H1 (cell line): ENCODE data around the gene ARTN. TPM values are rescaled to one million over a fixed set of nuclear protein-coding genes. Genes with fewer than 3 reads are reported as not detected.

Experiments
- CTCF ChIA-PET: fragments of 300-600 bp; sonication (Branson Sonifier 250); formaldehyde crosslinking; loops from one replicate; lab custom pipeline; 2021; ENCODE audit not compliant: partially characterized antibody; lab: Charles Lee
- POLR2A ChIA-PET: fragments of 300-600 bp; sonication (Branson Sonifier 250); formaldehyde crosslinking; loops from one replicate; lab custom pipeline; 2021; ENCODE audit warnings: inconsistent platforms; ENCODE audit not compliant: partially characterized antibody; lab: Charles Lee
- DNase-seq, 2 experiments: peaks; one replicate each; pipeline versions ENCODE4 v3.0.0 to v3.0.0-alpha.2; 2010 to 2022; ENCODE audit warnings: low spot score in 2 of 2, low read depth in 1 of 2, mixed read lengths in 1 of 2
- FAIRE-seq: peaks from 2 replicates; lab custom pipeline; 2011; peaks lifted over from hg19 to GRCh38; lab: Jason Lieb, UNC
- H2AFZ ChIP-seq: 2 replicates; pipeline ENCODE4 v1.8.1; 2012; ENCODE audit warnings: low read length, inconsistent platforms
- H2AK5ac ChIP-seq: 2 replicates; pipeline ENCODE4 v1.6.1; 2013; ENCODE audit warnings: low read depth, low read length
- H2BK120ac ChIP-seq: replicated peaks from 2 replicates; pipeline ENCODE3; 2013; ENCODE audit warnings: low read depth, low read length, inconsistent platforms
- H2BK12ac ChIP-seq: 2 replicates; pipeline ENCODE4 v1.6.1; 2013; ENCODE audit warnings: low read depth, low read length
- H2BK15ac ChIP-seq: 2 replicates; pipeline ENCODE4 v1.6.1; 2013; ENCODE audit warnings: low read length
- H2BK20ac ChIP-seq: 2 replicates; pipeline ENCODE4 v1.6.1; 2013; ENCODE audit warnings: low read length
- H2BK5ac ChIP-seq: 2 replicates; pipeline ENCODE4 v1.6.1; 2013; ENCODE audit warnings: low read depth, low read length
- H3K14ac ChIP-seq: 2 replicates; pipeline ENCODE4 v1.6.1; 2013; ENCODE audit warnings: inconsistent platforms; ENCODE audit not compliant: insufficient read length
- H3K18ac ChIP-seq: 2 replicates; pipeline ENCODE4 v1.6.1; 2013; ENCODE audit warnings: low read length; ENCODE audit errors: extremely low read depth
- H3K23ac ChIP-seq: 2 replicates; pipeline ENCODE4 v1.6.1; 2013; ENCODE audit warnings: inconsistent platforms; ENCODE audit not compliant: insufficient read length
- H3K23me2 ChIP-seq: 2 replicates; pipeline ENCODE4 v1.6.1; 2013; ENCODE audit warnings: low read depth, low read length
- H3K27ac ChIP-seq: 2 replicates; pipeline ENCODE4 v1.6.1; 2011; ENCODE audit warnings: low read depth, low read length, inconsistent platforms
- H3K27me3 ChIP-seq, 4 experiments: replicated peaks in 1 of 4; 1 replicate in 1 of 4; 2 replicates in 3 of 4; pipeline versions ENCODE4 v1.6.1 to v1.8.1; 2011 to 2013; ENCODE audit warnings: low read length in 3 of 4, mild to moderate bottlenecking in 3 of 4, inconsistent platforms in 2 of 4, mixed read lengths in 2 of 4, moderate library complexity in 1 of 4; ENCODE audit not compliant: control insufficient read depth in 3 of 4, insufficient read depth in 3 of 4; ENCODE audit errors: extremely low read depth in 1 of 4
- H3K36me3 ChIP-seq, 4 experiments: 2 replicates each; pipeline versions ENCODE4 v1.6.1 to v1.8.1; 2011 to 2013; ENCODE audit warnings: mild to moderate bottlenecking in 4 of 4, low read length in 3 of 4, moderate library complexity in 2 of 4, control low read depth in 1 of 4, inconsistent platforms in 1 of 4; ENCODE audit not compliant: insufficient read depth in 4 of 4, control insufficient read depth in 2 of 4
- H3K4ac ChIP-seq: replicated peaks from 2 replicates; pipeline ENCODE3; 2013; ENCODE audit warnings: low read length, low read depth, mixed read lengths, inconsistent platforms; ENCODE audit not compliant: insufficient read length
- H3K4me1 ChIP-seq, 4 experiments: replicated peaks in 1 of 4; 1 replicate in 1 of 4; 2 replicates in 3 of 4; pipeline versions ENCODE4 v1.6.1 to v1.8.1; 2011 to 2013; ENCODE audit warnings: low read length in 3 of 4, inconsistent platforms in 2 of 4, mixed read lengths in 1 of 4; ENCODE audit not compliant: insufficient read depth in 4 of 4, control insufficient read depth in 3 of 4
- H3K4me2 ChIP-seq, 2 experiments: 2 replicates each; pipeline versions ENCODE4 v1.6.1 to v1.8.1; 2011 to 2013; ENCODE audit warnings: low read depth in 2 of 2, low read length in 2 of 2, control low read depth in 1 of 2, inconsistent platforms in 1 of 2, mild to moderate bottlenecking in 1 of 2; ENCODE audit not compliant: insufficient read depth in 1 of 2
- H3K4me3 ChIP-seq, 4 experiments: fragments of 200-600, 300-600 bp in 1 of 4; sonication (generic), shearing (Covaris generic), sonication (Bioruptor Twin) in 1 of 4; 2 replicates each; pipeline versions ENCODE4 v1.5.1 to v1.8.1; 2011 to 2016; ENCODE audit warnings: low read length in 4 of 4, low read depth in 3 of 4, control low read depth in 2 of 4, inconsistent platforms in 2 of 4, mild to moderate bottlenecking in 2 of 4, mixed read lengths in 1 of 4, moderate library complexity in 1 of 4; ENCODE audit not compliant: insufficient read depth in 2 of 4; ENCODE audit errors: extremely low read depth in 1 of 4
- H3K56ac ChIP-seq: replicated peaks from 2 replicates; pipeline ENCODE3; 2013; ENCODE audit warnings: low read depth, mild to moderate bottlenecking, mixed read lengths, low read length, inconsistent platforms; ENCODE audit not compliant: insufficient read length
- H3K79me1 ChIP-seq: 2 replicates; pipeline ENCODE4 v1.6.1; 2013; ENCODE audit warnings: low read depth, low read length, control low read depth
- H3K79me2 ChIP-seq, 2 experiments: 2 replicates each; pipeline versions ENCODE4 v1.6.1 to v1.8.1; 2012 to 2013; ENCODE audit warnings: low read length in 2 of 2, mild to moderate bottlenecking in 2 of 2, inconsistent platforms in 1 of 2; ENCODE audit not compliant: insufficient read depth in 2 of 2, control insufficient read depth in 1 of 2
- H3K9ac ChIP-seq, 4 experiments: replicated peaks in 1 of 4; 1 replicate in 1 of 4; 2 replicates in 3 of 4; pipeline versions ENCODE4 v1.6.1 to v1.8.1; 2011 to 2013; ENCODE audit warnings: low read depth in 3 of 4, low read length in 3 of 4, control low read depth in 2 of 4, mild to moderate bottlenecking in 2 of 4, moderate library complexity in 2 of 4, inconsistent platforms in 1 of 4; ENCODE audit errors: extremely low read depth in 1 of 4
- H3K9me3 ChIP-seq, 2 experiments: 2 replicates each; pipeline versions ENCODE4 v1.6.1 to v1.8.1; 2012 to 2013; ENCODE audit warnings: mild to moderate bottlenecking in 2 of 2, moderate library complexity in 2 of 2, control low read depth in 1 of 2, inconsistent platforms in 1 of 2, low read depth in 1 of 2, low read length in 1 of 2, mixed read lengths in 1 of 2; ENCODE audit not compliant: insufficient read depth in 2 of 2
- H4K20me1 ChIP-seq, 2 experiments: replicated peaks in 1 of 2; 2 replicates each; pipeline versions ENCODE3 to v1.8.1; 2011 to 2013; ENCODE audit warnings: inconsistent platforms in 2 of 2, low read length in 2 of 2, mild to moderate bottlenecking in 1 of 2; ENCODE audit not compliant: insufficient read depth in 2 of 2, control insufficient read depth in 1 of 2
- H4K5ac ChIP-seq: 2 replicates; pipeline ENCODE4 v1.6.1; 2013; ENCODE audit warnings: low read length, low read depth, mixed read lengths, inconsistent platforms; ENCODE audit not compliant: insufficient read length
- H4K8ac ChIP-seq: 2 replicates; pipeline ENCODE4 v1.8.0; 2013; ENCODE audit warnings: mild to moderate bottlenecking, moderate library complexity, low read length, inconsistent platforms; ENCODE audit not compliant: insufficient read depth; ENCODE audit errors: extremely low read depth
- H4K91ac ChIP-seq: replicated peaks from 2 replicates; pipeline ENCODE3; 2013; ENCODE audit warnings: low read length, mixed read lengths, inconsistent platforms; ENCODE audit not compliant: insufficient read length
- BACH1 ChIP-seq: IDR thresholded peaks from 2 replicates; pipeline ENCODE4 v1.6.1; 2012; ENCODE audit warnings: low read length, improper control_type of control experiment
- CHD2 ChIP-seq: IDR thresholded peaks from 2 replicates; pipeline ENCODE4 v1.6.1; 2012; ENCODE audit warnings: low read length, improper control_type of control experiment
- CTBP2 ChIP-seq: IDR thresholded peaks from 2 replicates; pipeline ENCODE4 v1.7.0; 2011; ENCODE audit warnings: borderline replicate concordance, mild to moderate bottlenecking, moderate library complexity, mixed read lengths, low read length; ENCODE audit not compliant: insufficient read depth, insufficient read length
- HDAC2 ChIP-seq, 2 experiments: fragments of 300-600 bp in 1 of 2; sonication (generic) in 1 of 2; IDR thresholded peaks; 2 replicates each; pipeline ENCODE4 v1.6.1; 2011 to 2012; ENCODE audit warnings: low read depth in 2 of 2, low read length in 2 of 2, mild to moderate bottlenecking in 2 of 2, moderate library complexity in 2 of 2, borderline replicate concordance in 1 of 2, inconsistent platforms in 1 of 2
- KDM5A ChIP-seq: fragments of 200-600 bp; IDR thresholded peaks from 2 replicates; pipeline ENCODE4 v1.7.1; 2012; ENCODE audit warnings: mild to moderate bottlenecking, low read length, inconsistent platforms, mixed read lengths
- SAP30 ChIP-seq: fragments of 300-600 bp; sonication (generic); IDR thresholded peaks from 2 replicates; pipeline ENCODE4 v1.7.1; 2012; ENCODE audit warnings: low read length, moderate library complexity, mild to moderate bottlenecking, inconsistent platforms; ENCODE audit not compliant: insufficient read depth, insufficient replicate concordance
- SIN3A ChIP-seq, 2 experiments: IDR thresholded peaks in 1 of 2; conservative IDR thresholded peaks in 1 of 2; 2 replicates each; pipeline ENCODE4 v1.6.1; 2011 to 2012; ENCODE audit warnings: low read length in 2 of 2, improper control_type of control experiment in 1 of 2, low read depth in 1 of 2, mild to moderate bottlenecking in 1 of 2
- SIX5 ChIP-seq: IDR thresholded peaks from 2 replicates; pipeline ENCODE4 v1.6.1; 2011; ENCODE audit warnings: mild to moderate bottlenecking, low read depth, low read length
- SP4 ChIP-seq: IDR thresholded peaks from 2 replicates; pipeline ENCODE4 v1.6.1; 2012; ENCODE audit warnings: low read length, inconsistent platforms
- TAF7 ChIP-seq: optimal IDR thresholded peaks from 2 replicates; pipeline ENCODE3; 2011; ENCODE audit warnings: low read depth, mild to moderate bottlenecking, inconsistent platforms, low read length, moderate library complexity, borderline replicate concordance
- ZNF274 ChIP-seq: IDR thresholded peaks from 2 replicates; pipeline ENCODE4 v1.7.0; 2012; ENCODE audit warnings: low read length, borderline replicate concordance; ENCODE audit errors: extremely low read depth
- WGBS, 2 experiments: shearing (Covaris generic) in 1 of 2; methylation state at CpG; one replicate each; pipeline versions ENCODE4 v1.1.6 to v1.1.7; 2013 to 2015; ENCODE audit warnings: low lambda C conversion rate in 2 of 2, mixed read lengths in 2 of 2, inconsistent platforms in 1 of 2, low coverage in 1 of 2, missing lambda C conversion rate in 1 of 2; ENCODE audit not compliant: insufficient replicate concordance in 2 of 2, insufficient coverage in 1 of 2, insufficient read length in 1 of 2; ENCODE audit errors: extremely low coverage in 1 of 2, missing lambda C conversion rate in 1 of 2; 5-methylcytosine and 5-hydroxymethylcytosine counted together
- polyA plus RNA-seq, 7 experiments: library from polyadenylated mRNA; depleted of rRNA in 3 of 7; stranded (reverse) in 5 of 7; unstranded in 2 of 7; fragments of >200 nt in 5 of 7; fragments of 200-250 nt in 2 of 7; gene quantifications; 1 replicate in 5 of 7; 2 replicates in 1 of 7; 4 replicates in 1 of 7; pipeline versions ENCODE4 v1.2.1 to v1.2.3, GENCODE V29; 2011 to 2013; ENCODE audit warnings: missing spikeins in 2 of 7, mixed read lengths in 2 of 7
- total RNA-seq: library from RNA; stranded (reverse); fragmentation: NEBNext Ultra II Directional; extraction: Animal tissue kit (Norgen Biotek cat#: 25700); gene quantifications from 2 replicates; pipeline ENCODE4 v1.2.1, GENCODE V29; 2021

Gene ARTN
- total and polyA plus RNA-seq, 2 of the 8 experiments (the other 6 are each of a cell fraction or from before 2014, with no cell fraction given), result 13.5 to 22.7 TPM

- H4K91ac ChIP-seq, result no peak overlapping the region
- H4K8ac ChIP-seq, result peak overlapping the region; percentile 1; the same call in 1 of the 2 replicates
- H3K23ac ChIP-seq, result no peak overlapping the region
These were observed 37.9 kb downstream of the ARTN start for GRCh38 chr1:43971336-43971980.

More at GRCh38 chr1:43971336-43971980, 37.9 kb downstream of the ARTN start:
- no peak overlapping the region for H3K4ac ChIP-seq
- H2BK12ac ChIP-seq, result no peak overlapping the region
- no peaks in the 10 kb centered on the region for H3K9me3 ChIP-seq
- H3K23me2 ChIP-seq, result peaks cover 20% of the 10 kb centered on the region
- H3K4me3 ChIP-seq, result no peak overlapping the region
- H3K36me3 ChIP-seq, result peaks cover 0 to 18% (median 9%) of the 10 kb centered on the region in 4 experiments; a peak in 4 of 8 replicates
- FAIRE-seq (no peak), DNase-seq (no peak)
- no peak overlapping the region; a peak in 1 of 4 replicates for H3K4me2 ChIP-seq
- no peak overlapping the region for H3K56ac ChIP-seq
- no peak overlapping the region for H2BK5ac ChIP-seq
- TF ChIP-seq ZNF274 (no peak), KDM5A (no peak), CHD2 (no peak), SAP30 (no peak), HDAC2 (IDR thresholded peaks at IDR 0.05; ENCODE audit: borderline replicate concordance in 1 of 2, low read depth in 2 of 2, low read length in 2 of 2) (no peak), TAF7 (no peak), CTBP2 (no peak), SP4 (no peak), SIX5 (no peak), SIN3A (conservative IDR thresholded peaks at IDR 0.05 in 1 of 2, IDR thresholded peaks at IDR 0.05 in 1 of 2; ENCODE audit: low read depth in 1 of 2, low read length in 2 of 2) (no peak), BACH1 (no peak)
- H3K79me1 ChIP-seq, result peaks cover 11% of the 10 kb centered on the region; the same call in 1 of the 2 replicates
- H3K79me2 ChIP-seq, result peaks cover 0 to 24% of the 10 kb centered on the region in 2 experiments; a peak in 2 of 4 replicates
- H3K18ac ChIP-seq, result no peak overlapping the region
- no peak overlapping the region for H3K14ac ChIP-seq
- POLR2A ChIA-PET, result interaction anchor here (0.6 to 12.9 kb wide), 7 partner anchors 9 to 76 kb away, joined by 3 to 189 read pairs (median 5); partner anchors contain the start of genes CCDC24 and IPO13
- no peak overlapping the region for H4K5ac ChIP-seq
- WGBS, 2 experiments, result 95% methylated on average over 17 of the region's 17 CpGs; no CpG with 5 or more reads in 1 of the 2 experiments
- H3K4me1 ChIP-seq, result peaks cover 3 to 14% (median 8%) of the 10 kb centered on the region in 4 experiments
- no peak overlapping the region for H2BK120ac ChIP-seq
- H4K20me1 ChIP-seq, result peaks cover 4 to 16% of the 10 kb centered on the region in 2 experiments
- CTCF ChIA-PET, result interaction anchor here (0.7 to 9.2 kb wide), 14 partner anchors 9 to 207 kb away, joined by 3 to 79 read pairs (median 5); partner anchors contain the start of genes IPO13 and SLC6A9
- H3K27me3 ChIP-seq, result no peaks in the 10 kb centered on the region
- no peak overlapping the region for H2BK20ac ChIP-seq
- no peak overlapping the region for H2BK15ac ChIP-seq
- no peak overlapping the region for H2AK5ac ChIP-seq
- H3K27ac ChIP-seq, result no peak overlapping the region
- no peak overlapping the region for H3K9ac ChIP-seq
- no peak overlapping the region for H2AFZ ChIP-seq
